ENCODE data around the gene FBLN1. TPM values are rescaled to one million over a fixed set of nuclear protein-coding genes. Genes with fewer than 3 reads are reported as not detected.

FBLN1 gene
- total RNA-seq, 1 donor from 2014 or later = 238 TPM

- H3K27me3 Mint-ChIP-seq (ENCODE audit: unreplicated experiment) = peaks cover 2% of the 10 kb centered on the region
- no peak overlapping the region for H3K4me3 Mint-ChIP-seq (ENCODE audit: unreplicated experiment)
- H3K36me3 Mint-ChIP-seq (ENCODE audit: low read depth, unreplicated experiment) = no peaks in the 10 kb centered on the region
- TF ChIP-seq CTCF (IDR thresholded peaks at IDR 0.05; ENCODE audit: unreplicated experiment) = no peak
- DNase-seq (ENCODE audit: low spot score) = no peak
- no peak overlapping the region for H3K27ac Mint-ChIP-seq (ENCODE audit: unreplicated experiment)
- H3K9me3 Mint-ChIP-seq (ENCODE audit: unreplicated experiment) = no peaks in the 10 kb centered on the region
- H3K4me1 Mint-ChIP-seq (ENCODE audit: unreplicated experiment) = peaks cover 4% of the 10 kb centered on the region
These were observed 25.9 kb upstream of the FBLN1 start for GRCh38 chr22:45476814-45477213.

DNA sequence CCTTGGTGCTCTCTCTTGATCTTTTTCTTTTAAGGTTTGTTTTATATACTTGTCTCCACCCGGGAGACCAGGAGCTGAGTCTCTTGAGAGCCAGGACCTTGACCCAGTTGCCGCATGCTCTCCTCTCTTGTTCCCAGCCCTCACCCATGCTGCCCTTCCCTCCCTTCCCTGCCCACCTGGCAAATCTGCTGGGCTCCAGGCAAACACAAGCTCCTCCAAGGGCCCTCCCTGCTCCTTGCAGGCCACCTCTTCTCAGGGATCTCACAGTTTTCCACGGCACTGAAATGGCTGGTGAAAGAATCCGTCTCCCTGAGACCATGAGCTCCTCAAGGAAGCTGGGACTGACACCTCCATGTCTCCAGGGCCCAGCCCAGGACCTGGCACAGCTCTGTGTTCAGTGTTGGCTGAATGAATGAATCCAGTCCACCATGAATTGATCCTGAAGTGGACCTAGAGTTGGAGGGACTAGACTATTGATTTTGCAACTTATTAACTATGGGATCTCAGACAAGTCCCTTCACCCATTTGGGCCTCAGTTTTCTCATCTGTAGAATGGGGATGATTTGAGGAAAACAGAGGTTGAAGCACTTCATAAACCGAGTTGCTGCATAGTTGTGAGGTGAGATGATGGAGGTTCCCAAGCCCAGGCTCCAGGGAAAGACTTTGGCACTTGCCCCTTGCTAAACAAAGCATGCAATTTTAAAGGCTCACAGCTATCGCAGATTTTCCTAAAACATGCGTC, 25.1 kb upstream of the FBLN1 start:
- H3K36me3 Mint-ChIP-seq (ENCODE audit: low read depth, unreplicated experiment) = no peaks in the 10 kb centered on the region
- peaks cover 2% of the 10 kb centered on the region for H3K27me3 Mint-ChIP-seq (ENCODE audit: unreplicated experiment)
- TF ChIP-seq CTCF (IDR thresholded peaks at IDR 0.05; ENCODE audit: unreplicated experiment) = no peak
- peaks cover 4% of the 10 kb centered on the region for H3K4me1 Mint-ChIP-seq (ENCODE audit: unreplicated experiment)
- no peak for DNase-seq (ENCODE audit: low spot score)
- H3K27ac Mint-ChIP-seq (ENCODE audit: unreplicated experiment) = no peak overlapping the region
- H3K9me3 Mint-ChIP-seq (ENCODE audit: unreplicated experiment) = no peaks in the 10 kb centered on the region
- H3K4me3 Mint-ChIP-seq (ENCODE audit: unreplicated experiment) = no peak overlapping the region

DNA sequence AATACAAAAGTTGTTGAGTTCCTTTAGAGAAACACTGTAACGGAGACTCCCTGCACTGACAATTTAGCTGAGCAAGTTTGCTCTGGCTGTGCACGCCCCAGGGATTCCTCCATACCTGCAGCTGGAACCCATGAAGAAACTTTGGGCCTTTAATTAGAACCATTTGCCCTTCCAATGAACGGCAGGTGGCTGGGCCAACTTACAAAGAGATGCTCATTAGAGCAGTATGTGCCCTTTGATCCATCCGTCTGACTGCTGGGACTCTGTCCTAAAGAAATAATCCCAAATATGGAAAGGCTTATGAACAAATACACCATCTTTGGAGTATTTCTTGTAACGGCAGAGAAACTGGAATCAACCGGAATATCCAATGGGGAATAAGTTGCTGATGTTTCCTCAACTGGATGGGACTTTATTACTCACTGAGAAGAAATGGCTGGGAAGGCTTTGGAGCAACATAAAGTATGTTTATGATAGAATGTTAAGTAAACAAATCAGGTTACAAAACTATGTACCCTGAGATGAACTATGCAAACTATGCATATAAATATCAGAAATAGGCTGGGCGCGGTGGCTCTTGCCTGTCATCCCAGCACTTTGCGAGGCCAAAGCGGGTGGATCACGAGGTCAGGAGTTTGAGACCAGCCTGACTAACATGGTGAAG, 24.4 kb upstream of the FBLN1 start:
- DNase-seq (ENCODE audit: low spot score) = no peak

DNA sequence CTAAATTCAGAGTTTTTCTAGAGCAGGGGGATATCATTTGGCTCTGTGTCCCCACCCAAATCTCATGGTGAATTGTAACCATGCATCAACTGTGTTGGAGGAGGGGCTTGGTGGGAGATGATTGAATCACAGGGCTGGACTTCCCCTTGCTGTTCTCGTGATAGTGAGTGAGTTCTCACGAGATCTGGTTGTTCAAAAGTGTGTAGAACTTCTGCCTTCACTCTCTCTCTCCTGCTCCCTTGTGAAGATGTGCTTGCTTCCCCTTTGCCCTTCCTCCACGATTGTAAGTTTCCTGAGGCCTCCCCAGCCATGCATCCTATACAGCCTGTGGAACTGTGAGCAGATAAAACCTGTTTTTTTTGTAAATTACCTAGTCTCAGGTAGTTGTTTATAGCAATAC, 22.0 kb upstream of the FBLN1 start:
- Mint-ChIP-seq H3K27me3 (ENCODE audit: unreplicated experiment) (peaks cover 2% of the 10 kb centered on the region), H3K36me3 (ENCODE audit: low read depth, unreplicated experiment) (peaks cover 6% of the 10 kb centered on the region), H3K27ac (ENCODE audit: unreplicated experiment) (no peak overlapping the region), H3K4me1 (ENCODE audit: unreplicated experiment) (no peaks in the 10 kb centered on the region), H3K4me3 (ENCODE audit: unreplicated experiment) (no peak overlapping the region), H3K9me3 (ENCODE audit: unreplicated experiment) (no peaks in the 10 kb centered on the region)
- no peak for TF ChIP-seq CTCF (IDR thresholded peaks at IDR 0.05; ENCODE audit: unreplicated experiment)
- no peak for DNase-seq (ENCODE audit: low spot score)

More for the DNA sequence above, 24.4 kb upstream of the FBLN1 start:
- Mint-ChIP-seq H3K36me3 (ENCODE audit: low read depth, unreplicated experiment) (no peaks in the 10 kb centered on the region), H3K27ac (ENCODE audit: unreplicated experiment) (no peak overlapping the region), H3K27me3 (ENCODE audit: unreplicated experiment) (peaks cover 2% of the 10 kb centered on the region), H3K4me3 (ENCODE audit: unreplicated experiment) (no peak overlapping the region), H3K4me1 (ENCODE audit: unreplicated experiment) (peaks cover 4% of the 10 kb centered on the region), H3K9me3 (ENCODE audit: unreplicated experiment) (no peaks in the 10 kb centered on the region)
- no peak for TF ChIP-seq CTCF (IDR thresholded peaks at IDR 0.05; ENCODE audit: unreplicated experiment)

- Mint-ChIP-seq H3K4me1 (ENCODE audit: unreplicated experiment) (no peaks in the 10 kb centered on the region), H3K36me3 (ENCODE audit: low read depth, unreplicated experiment) (peaks cover 6% of the 10 kb centered on the region), H3K27ac (ENCODE audit: unreplicated experiment) (no peak overlapping the region), H3K9me3 (ENCODE audit: unreplicated experiment) (no peaks in the 10 kb centered on the region), H3K4me3 (ENCODE audit: unreplicated experiment) (no peak overlapping the region), H3K27me3 (ENCODE audit: unreplicated experiment) (peaks cover 2% of the 10 kb centered on the region)
- TF ChIP-seq CTCF (IDR thresholded peaks at IDR 0.05; ENCODE audit: unreplicated experiment) = no peak
- no peak for DNase-seq (ENCODE audit: low spot score)
These were observed 21.0 kb upstream of the FBLN1 start for GRCh38 chr22:45481661-45482060.

Measured in endothelial cell (in vitro differentiated cells).